GM19438 (cell line): Measurements from ENCODE around the gene PLA2G4B.

Experiments
- ATAC-seq: cut with Tn5 transposase; IDR thresholded peaks from one replicate; pipeline ENCODE4 v1.9.1; 2021; ENCODE audit warnings: low read depth; ENCODE audit not compliant: unreplicated experiment

PLA2G4B gene

GRCh38 chr15:41883484-41883825 lies 44.8 kb downstream of the PLA2G4B start:
- no peak for ATAC-seq

GRCh38 chr15:41884458-41884857 lies 45.8 kb downstream of the PLA2G4B start:
- ATAC-seq = no peak

GRCh38 chr15:41885321-41885720 lies 46.7 kb downstream of the PLA2G4B start:
- ATAC-seq = no peak

GRCh38 chr15:41885841-41886240 lies 47.2 kb downstream of the PLA2G4B start:
- no peak for ATAC-seq

GRCh38 chr15:41886741-41887140 lies 48.1 kb downstream of the PLA2G4B start:
- no peak for ATAC-seq

- no peak for ATAC-seq
These were observed 48.5 kb downstream of the PLA2G4B start for GRCh38 chr15:41887161-41887560.

- ATAC-seq = no peak
These were observed 49.2 kb downstream of the PLA2G4B start for GRCh38 chr15:41887893-41888292.

GRCh38 chr15:41888662-41889253 lies 50.1 kb downstream of the PLA2G4B start:
- no peak for ATAC-seq

- ATAC-seq = no peak
These were observed 51.5 kb downstream of the PLA2G4B start for GRCh38 chr15:41890050-41890690.

- ATAC-seq = no peak
These were observed 52.6 kb downstream of the PLA2G4B start for GRCh38 chr15:41891226-41891625.

- no peak for ATAC-seq
These were observed 53.3 kb downstream of the PLA2G4B start for GRCh38 chr15:41891946-41892345.

GRCh38 chr15:41892621-41893421 lies 54.2 kb downstream of the PLA2G4B start:
- no peak for ATAC-seq

- no peak for ATAC-seq
These were observed 55.0 kb downstream of the PLA2G4B start, which contains the start of gene SPTBN5 for GRCh38 chr15:41893422-41894250. SPTBN5 (minus strand) TSS chr15:41894053; CDS start chr15:41893497, 556 bp downstream.

- peak; percentile 20 for ATAC-seq
These were observed 55.7 kb downstream of the PLA2G4B start for GRCh38 chr15:41894251-41894790.

- ATAC-seq = peak; percentile 92
These were observed 56.3 kb downstream of the PLA2G4B start for GRCh38 chr15:41894791-41895463.

GRCh38 chr15:41895491-41895890 lies 56.8 kb downstream of the PLA2G4B start:
- ATAC-seq = no peak

GRCh38 chr15:41895957-41896356 lies 57.3 kb downstream of the PLA2G4B start:
- ATAC-seq = no peak

GRCh38 chr15:41896566-41896965 lies 57.9 kb downstream of the PLA2G4B start:
- ATAC-seq = no peak

- no peak for ATAC-seq
These were observed 58.7 kb downstream of the PLA2G4B start for GRCh38 chr15:41897363-41897799.
